GM23338 (cell line): Measurements from ENCODE around the gene EFNB2.

ENCODE experiments used
- CREB1 ChIP-seq: fragments of 250-450 bp; sonication (Bioruptor Pico); IDR thresholded peaks from 2 replicates; pipeline ENCODE4 v1.5.0; 2020; ENCODE audit warnings: low read depth, mild to moderate bottlenecking, moderate library complexity
- CTCF ChIP-seq, 2 experiments: fragments of 200-600 bp in 1 of 2; sonication (generic) in 1 of 2; conservative IDR thresholded peaks; 2 replicates each; pipeline versions ENCODE4 v1.5.1 to v1.6.1; 2016 to 2017; ENCODE audit warnings: antibody characterized with exemption in 2 of 2, low read depth in 2 of 2, mild to moderate bottlenecking in 2 of 2, moderate library complexity in 1 of 2
- EZH2 ChIP-seq: fragments of 200-600 bp; sonication (generic); IDR thresholded peaks from one replicate; pipeline ENCODE4 v1.8.0; 2017; ENCODE audit warnings: antibody characterized with exemption, mild to moderate bottlenecking, low read depth; ENCODE audit not compliant: unreplicated experiment
- EZH2phosphoT487 ChIP-seq: fragments of 200-600 bp; sonication (generic); IDR thresholded peaks from one replicate; pipeline ENCODE4 v1.8.1; 2018; ENCODE audit warnings: antibody characterized with exemption; ENCODE audit not compliant: unreplicated experiment
- JUNB ChIP-seq: IDR thresholded peaks from one replicate; pipeline ENCODE4 v1.6.1; 2016; ENCODE audit warnings: antibody characterized with exemption; ENCODE audit not compliant: unreplicated experiment
- POLR2AphosphoS5 ChIP-seq: IDR thresholded peaks from 2 replicates; pipeline ENCODE4 v1.6.1; 2016; ENCODE audit warnings: antibody characterized with exemption, low read depth
- REST ChIP-seq: IDR thresholded peaks from one replicate; pipeline ENCODE4 v1.6.1; 2018; ENCODE audit warnings: antibody characterized with exemption; ENCODE audit not compliant: unreplicated experiment
- ZNF114 ChIP-seq: fragments of 250-450 bp; sonication (Bioruptor Pico); IDR thresholded peaks from 2 replicates; pipeline ENCODE4 v1.5.0; 2020; ENCODE audit warnings: mild to moderate bottlenecking, moderate library complexity
- ZNF462 ChIP-seq: fragments of 250-450 bp; sonication (Bioruptor Pico); IDR thresholded peaks from 2 replicates; pipeline ENCODE4 v1.5.0; 2020; ENCODE audit warnings: mild to moderate bottlenecking, moderate library complexity

- TF ChIP-seq EZH2 (no peak), CTCF (conservative IDR thresholded peaks at IDR 0.05; ENCODE audit: low read depth in 2 of 2) (no peak), POLR2AphosphoS5 (no peak), JUNB (no peak), EZH2phosphoT487 (no peak), REST (no peak), ZNF462 (CRISPR knock-in tag) (no peak), ZNF114 (CRISPR knock-in tag) (no peak), CREB1 (CRISPR knock-in tag) (no peak)
These were observed 36.9 kb downstream of the EFNB2 start for GRCh38 chr13:106498571-106498970.
